Transverse colon (tissue), 4 donors: Measurements from ENCODE around the gene RSF1.

Source experiments
- EP300 ChIP-seq: sonication (generic); formaldehyde crosslinking; IDR thresholded peaks from one replicate; pipeline ENCODE4 v1.6.1; 2017; ENCODE audit warnings: antibody characterized with exemption, low read depth
- POLR2A ChIP-seq: fragments of 450-650 bp; IDR thresholded peaks from one replicate; pipeline ENCODE4 v1.6.1; 2016; ENCODE audit warnings: antibody characterized with exemption, mild to moderate bottlenecking, moderate library complexity
- POLR2AphosphoS5 ChIP-seq, 3 donors: sonication (generic); formaldehyde crosslinking; IDR thresholded peaks; one replicate each; pipeline ENCODE4 v1.6.1; 2016; ENCODE audit warnings: antibody characterized with exemption in 3 of 3
- TF ChIP-seq, protein P1 (sequence below), 5 experiments: fragments of 200-600 bp in 3 of 5; fragments of 450-650 bp in 2 of 5; sonication (generic) in 3 of 5; IDR thresholded peaks; 1 replicate in 2 of 5; 2 replicates in 3 of 5; pipeline ENCODE4 v1.5.1; 2016 to 2017; ENCODE audit warnings: antibody characterized with exemption in 5 of 5, inconsistent platforms in 3 of 5, mild to moderate bottlenecking in 2 of 5, moderate library complexity in 1 of 5

GRCh38 chr11:77647654-77648305 is 172.7 kb downstream of the RSF1 start:
- TF ChIP-seq, protein P1, sequence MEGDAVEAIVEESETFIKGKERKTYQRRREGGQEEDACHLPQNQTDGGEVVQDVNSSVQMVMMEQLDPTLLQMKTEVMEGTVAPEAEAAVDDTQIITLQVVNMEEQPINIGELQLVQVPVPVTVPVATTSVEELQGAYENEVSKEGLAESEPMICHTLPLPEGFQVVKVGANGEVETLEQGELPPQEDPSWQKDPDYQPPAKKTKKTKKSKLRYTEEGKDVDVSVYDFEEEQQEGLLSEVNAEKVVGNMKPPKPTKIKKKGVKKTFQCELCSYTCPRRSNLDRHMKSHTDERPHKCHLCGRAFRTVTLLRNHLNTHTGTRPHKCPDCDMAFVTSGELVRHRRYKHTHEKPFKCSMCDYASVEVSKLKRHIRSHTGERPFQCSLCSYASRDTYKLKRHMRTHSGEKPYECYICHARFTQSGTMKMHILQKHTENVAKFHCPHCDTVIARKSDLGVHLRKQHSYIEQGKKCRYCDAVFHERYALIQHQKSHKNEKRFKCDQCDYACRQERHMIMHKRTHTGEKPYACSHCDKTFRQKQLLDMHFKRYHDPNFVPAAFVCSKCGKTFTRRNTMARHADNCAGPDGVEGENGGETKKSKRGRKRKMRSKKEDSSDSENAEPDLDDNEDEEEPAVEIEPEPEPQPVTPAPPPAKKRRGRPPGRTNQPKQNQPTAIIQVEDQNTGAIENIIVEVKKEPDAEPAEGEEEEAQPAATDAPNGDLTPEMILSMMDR (IDR thresholded peaks at IDR 0.05): no peak
- TF ChIP-seq POLR2AphosphoS5 (IDR thresholded peaks at IDR 0.05) (no peak), POLR2A (no peak), EP300 (no peak)
